HepG2 (cell line): ENCODE data around the gene C1QB.

Source experiments
- BRCA1 ChIP-seq: sonication (generic); formaldehyde crosslinking; IDR thresholded peaks from 2 replicates; pipeline ENCODE4 v1.4.0; 2020; ENCODE audit warnings: missing genetic modification reagents
- CTCF ChIP-seq: sonication (generic); formaldehyde crosslinking; IDR thresholded peaks from 2 replicates; pipeline ENCODE4 v1.5.0; 2020; ENCODE audit warnings: mild to moderate bottlenecking, missing genetic modification reagents, moderate library complexity
- MAF1 ChIP-seq: sonication (generic); formaldehyde crosslinking; IDR thresholded peaks from 2 replicates; pipeline ENCODE4 v1.5.0; 2020; ENCODE audit warnings: missing genetic modification reagents, borderline replicate concordance
- NFE2L2 ChIP-seq: fragments of 150-350 bp; IDR thresholded peaks from 2 replicates; pipeline ENCODE4 v1.6.1; 2014; ENCODE audit warnings: low read length
- NFYB ChIP-seq: sonication (generic); formaldehyde crosslinking; IDR thresholded peaks from 2 replicates; pipeline ENCODE4 v1.4.0; 2020; ENCODE audit warnings: missing genetic modification reagents
- PRDM10 ChIP-seq: sonication (generic); formaldehyde crosslinking; IDR thresholded peaks from 2 replicates; pipeline ENCODE4 v1.4.0; 2020; ENCODE audit warnings: low read depth, missing genetic modification reagents
- STAT6 ChIP-seq: sonication (generic); formaldehyde crosslinking; IDR thresholded peaks from 2 replicates; pipeline ENCODE4 v1.4.0; 2020; ENCODE audit warnings: missing genetic modification reagents, mild to moderate bottlenecking, borderline replicate concordance
- WIZ ChIP-seq: sonication (generic); formaldehyde crosslinking; IDR thresholded peaks from 2 replicates; pipeline ENCODE4 v1.5.1; 2020; ENCODE audit warnings: mild to moderate bottlenecking, missing genetic modification reagents
- ZBTB34 ChIP-seq: sonication (generic); formaldehyde crosslinking; IDR thresholded peaks from 2 replicates; pipeline ENCODE4 v1.8.0; 2022; ENCODE audit warnings: mild to moderate bottlenecking, missing genetic modification reagents
- ZNF629 ChIP-seq: sonication (generic); formaldehyde crosslinking; conservative IDR thresholded peaks from 2 replicates; pipeline ENCODE4 v1.5.0; 2020; ENCODE audit warnings: missing genetic modification reagents
- ZNF782 ChIP-seq: sonication (generic); formaldehyde crosslinking; IDR thresholded peaks from 2 replicates; pipeline ENCODE4 v1.4.0; 2020; ENCODE audit warnings: missing genetic modification reagents, mild to moderate bottlenecking, borderline replicate concordance
- TF ChIP-seq, protein P1 (sequence below): sonication (generic); formaldehyde crosslinking; IDR thresholded peaks from 2 replicates; pipeline ENCODE4 v1.4.0; 2020; ENCODE audit warnings: mild to moderate bottlenecking, missing genetic modification reagents

GRCh38 chr1:22652881-22653316, at the start of gene C1QB:
- TF ChIP-seq NFE2L2: no peak
- no peak for TF ChIP-seq PRDM10 (CRISPR knock-in tag)
- no peak for TF ChIP-seq MAF1 (CRISPR knock-in tag)
- TF ChIP-seq STAT6 (CRISPR knock-in tag): no peak
- no peak for TF ChIP-seq CTCF (CRISPR knock-in tag)
- TF ChIP-seq BRCA1 (CRISPR knock-in tag): no peak
- TF ChIP-seq ZNF629 (CRISPR knock-in tag): no peak
- TF ChIP-seq, protein P1, sequence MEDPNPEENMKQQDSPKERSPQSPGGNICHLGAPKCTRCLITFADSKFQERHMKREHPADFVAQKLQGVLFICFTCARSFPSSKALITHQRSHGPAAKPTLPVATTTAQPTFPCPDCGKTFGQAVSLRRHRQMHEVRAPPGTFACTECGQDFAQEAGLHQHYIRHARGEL (CRISPR knock-in tag): no peak
- TF ChIP-seq ZBTB34 (CRISPR knock-in tag): no peak
- no peak for TF ChIP-seq NFYB
- TF ChIP-seq ZNF782 (CRISPR knock-in tag): no peak
- TF ChIP-seq WIZ: no peak
